VCaP (cell line): ENCODE data around the gene OR8G1.
"Not testable (repeated sequence)": the region's sequence is repeated elsewhere in the genome, so short reads cannot be mapped to it uniquely, and the experiment has no call there.

Source experiments
- H3K27ac ChIP-seq: fragments of 450-650 bp; 2 replicates; pipeline ENCODE4 v1.5.1; 2017
- CTCF ChIP-seq: fragments of 450-650 bp; conservative IDR thresholded peaks from 2 replicates; pipeline ENCODE4 v1.5.1; 2017; ENCODE audit warnings: mild to moderate bottlenecking, moderate library complexity

Gene OR8G1

GRCh38 chr11:124211321-124211720 lies 29.6 kb upstream of the OR8G1 start:
- no peak for TF ChIP-seq CTCF
- no peak overlapping the region for H3K27ac ChIP-seq

DNA sequence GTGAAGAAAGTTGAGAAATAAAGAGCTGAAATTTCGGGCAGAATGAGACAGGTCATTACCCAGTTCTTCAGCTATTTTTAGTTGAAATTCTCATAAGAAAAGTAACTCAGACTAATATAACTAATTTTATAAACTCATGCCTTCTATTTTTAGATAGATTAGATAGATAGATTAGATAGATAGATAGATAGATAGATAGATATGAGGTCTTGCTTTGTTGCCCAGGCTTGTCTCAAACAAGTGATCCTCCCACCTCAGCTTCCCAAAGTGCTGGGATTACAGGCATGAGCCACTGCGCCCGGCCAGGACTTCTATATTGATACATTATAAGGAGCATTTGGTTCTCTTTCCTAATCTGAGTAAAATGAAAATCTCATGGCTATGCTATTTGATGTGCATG lies 26.9 kb upstream of the OR8G1 start:
- no peak overlapping the region for H3K27ac ChIP-seq

DNA sequence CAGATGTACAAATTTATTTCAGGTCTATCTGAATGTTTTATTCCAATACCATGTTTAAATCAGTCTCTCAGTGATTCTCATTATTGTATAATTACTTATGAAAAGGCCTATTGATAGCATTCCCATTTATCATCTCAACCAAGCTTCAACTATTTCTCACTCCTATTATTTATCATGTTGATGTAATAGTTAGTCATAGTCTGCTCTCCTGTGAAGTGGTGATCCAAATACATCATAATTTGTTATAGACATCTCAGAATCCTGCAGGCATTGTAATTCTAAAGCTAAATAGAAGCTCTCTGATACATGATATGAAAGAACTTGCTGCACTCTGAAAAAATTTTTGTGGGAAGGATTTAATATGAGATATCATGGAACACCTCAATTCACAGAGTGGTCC lies 21.8 kb upstream of the OR8G1 start:
- H3K27ac ChIP-seq, result no peak overlapping the region
- TF ChIP-seq CTCF, result no peak

More for the DNA sequence above, 26.9 kb upstream of the OR8G1 start:
- TF ChIP-seq CTCF, result no peak

GRCh38 chr11:124222407-124222806 lies 18.5 kb upstream of the OR8G1 start:
- no peak overlapping the region for H3K27ac ChIP-seq
- TF ChIP-seq CTCF, result no peak

DNA sequence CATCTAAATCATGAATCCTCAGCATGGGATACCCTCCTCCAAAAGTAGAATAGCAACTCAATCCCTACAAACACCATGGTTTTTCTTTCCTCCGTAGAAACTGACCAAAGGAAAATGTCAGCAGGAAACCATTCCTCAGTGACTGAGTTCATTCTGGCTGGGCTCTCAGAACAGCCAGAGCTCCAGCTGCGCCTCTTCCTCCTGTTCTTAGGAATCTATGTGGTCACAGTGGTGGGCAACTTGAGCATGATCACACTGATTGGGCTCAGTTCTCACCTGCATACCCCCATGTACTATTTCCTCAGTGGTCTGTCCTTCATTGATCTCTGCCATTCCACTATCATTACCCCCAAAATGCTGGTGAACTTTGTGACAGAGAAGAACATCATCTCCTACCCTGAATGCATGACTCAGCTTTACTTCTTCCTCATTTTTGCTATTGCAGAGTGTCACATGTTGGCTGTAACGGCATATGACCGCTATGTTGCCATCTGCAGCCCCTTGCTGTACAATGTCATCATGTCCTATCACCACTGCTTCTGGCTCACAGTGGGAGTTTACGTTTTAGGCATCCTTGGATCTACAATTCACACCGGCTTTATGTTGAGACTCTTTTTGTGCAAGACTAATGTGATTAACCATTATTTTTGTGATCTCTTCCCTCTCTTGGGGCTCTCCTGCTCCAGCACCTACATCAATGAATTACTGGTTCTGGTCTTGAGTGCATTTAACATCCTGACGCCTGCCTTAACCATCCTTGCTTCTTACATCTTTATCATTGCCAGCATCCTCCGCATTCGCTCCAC lies 16.1 kb upstream of the OR8G1 start:
- not testable (repeated sequence) for H3K27ac ChIP-seq

GRCh38 chr11:124225471-124225870 lies 15.4 kb upstream of the OR8G1 start:
- H3K27ac ChIP-seq, result no peak overlapping the region
- no peak for TF ChIP-seq CTCF

- no peak overlapping the region for H3K27ac ChIP-seq
- TF ChIP-seq CTCF, result no peak
Measured at GRCh38 chr11:124233376-124233775, 7.5 kb upstream of the OR8G1 start.

DNA sequence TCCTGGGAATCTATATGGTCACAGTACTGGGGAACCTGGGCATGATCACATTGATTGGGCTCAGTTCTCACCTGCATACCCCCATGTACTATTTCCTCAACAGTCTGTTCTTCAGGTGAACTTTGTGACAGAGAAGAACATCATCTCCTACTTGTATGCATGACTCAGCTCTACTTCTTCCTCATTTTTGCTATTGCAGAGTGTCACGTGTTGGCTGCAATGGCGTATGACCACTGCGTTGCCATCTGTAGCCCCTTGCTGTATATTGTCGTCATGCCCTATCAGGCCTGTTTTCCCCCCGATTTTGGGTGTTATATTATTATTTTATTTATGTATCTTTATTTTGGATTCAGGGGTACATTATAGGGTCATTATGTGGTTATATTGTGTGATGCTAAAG lies 2.4 kb upstream of the OR8G1 start:
- no peak overlapping the region for H3K27ac ChIP-seq
- TF ChIP-seq CTCF, result no peak

DNA sequence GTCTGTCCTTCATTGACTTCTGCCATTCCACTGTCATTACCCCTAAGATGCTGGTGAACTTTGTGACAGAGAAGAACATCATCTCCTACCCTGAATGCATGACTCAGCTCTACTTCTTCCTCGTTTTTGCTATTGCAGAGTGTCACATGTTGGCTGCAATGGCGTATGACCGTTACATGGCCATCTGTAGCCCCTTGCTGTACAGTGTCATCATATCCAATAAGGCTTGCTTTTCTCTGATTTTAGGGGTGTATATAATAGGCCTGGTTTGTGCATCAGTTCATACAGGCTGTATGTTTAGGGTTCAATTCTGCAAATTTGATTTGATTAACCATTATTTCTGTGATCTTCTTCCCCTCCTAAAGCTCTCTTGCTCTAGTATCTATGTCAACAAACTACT lies 9.0 kb downstream of the OR8G1 start:
- H3K27ac ChIP-seq, result not testable (repeated sequence)
